Measurements from ENCODE around the gene PPP1R17.

DNA sequence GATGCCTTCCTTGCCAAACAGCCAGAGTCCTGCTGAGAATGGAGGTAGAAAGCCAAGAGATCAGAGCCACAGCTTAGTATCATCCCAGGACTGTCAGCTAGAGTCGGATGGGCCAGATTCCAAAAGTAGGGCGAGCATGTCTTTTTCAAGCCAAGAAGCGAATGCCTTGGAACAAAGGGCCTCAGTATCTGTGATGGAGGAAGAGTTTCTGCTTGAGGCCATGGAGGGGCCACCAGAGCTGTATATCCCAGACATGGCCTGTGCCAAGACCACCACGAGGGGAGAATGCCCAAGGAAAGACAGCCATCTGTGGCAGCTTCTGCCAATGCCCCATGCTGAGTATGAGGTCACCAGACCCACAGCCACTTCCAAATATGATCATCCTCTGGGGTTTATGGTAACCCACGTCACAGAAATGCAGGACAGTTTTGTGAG, 44.3 kb upstream of the PPP1R17 start:
- TF ChIP-seq, protein P1, sequence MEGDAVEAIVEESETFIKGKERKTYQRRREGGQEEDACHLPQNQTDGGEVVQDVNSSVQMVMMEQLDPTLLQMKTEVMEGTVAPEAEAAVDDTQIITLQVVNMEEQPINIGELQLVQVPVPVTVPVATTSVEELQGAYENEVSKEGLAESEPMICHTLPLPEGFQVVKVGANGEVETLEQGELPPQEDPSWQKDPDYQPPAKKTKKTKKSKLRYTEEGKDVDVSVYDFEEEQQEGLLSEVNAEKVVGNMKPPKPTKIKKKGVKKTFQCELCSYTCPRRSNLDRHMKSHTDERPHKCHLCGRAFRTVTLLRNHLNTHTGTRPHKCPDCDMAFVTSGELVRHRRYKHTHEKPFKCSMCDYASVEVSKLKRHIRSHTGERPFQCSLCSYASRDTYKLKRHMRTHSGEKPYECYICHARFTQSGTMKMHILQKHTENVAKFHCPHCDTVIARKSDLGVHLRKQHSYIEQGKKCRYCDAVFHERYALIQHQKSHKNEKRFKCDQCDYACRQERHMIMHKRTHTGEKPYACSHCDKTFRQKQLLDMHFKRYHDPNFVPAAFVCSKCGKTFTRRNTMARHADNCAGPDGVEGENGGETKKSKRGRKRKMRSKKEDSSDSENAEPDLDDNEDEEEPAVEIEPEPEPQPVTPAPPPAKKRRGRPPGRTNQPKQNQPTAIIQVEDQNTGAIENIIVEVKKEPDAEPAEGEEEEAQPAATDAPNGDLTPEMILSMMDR (IDR thresholded peaks at IDR 0.05; ENCODE audit: poor library complexity, severe bottlenecking) = no peak
- TF ChIP-seq EZH2 (IDR thresholded peaks at IDR 0.05; ENCODE audit: borderline replicate concordance, insufficient read depth, low read length, poor library complexity, severe bottlenecking) (no peak), TAF1 (IDR thresholded peaks at IDR 0.05; ENCODE audit: low read depth) (no peak), POLR2AphosphoS5 (IDR thresholded peaks at IDR 0.05) (no peak), RAD21 (conservative IDR thresholded peaks at IDR 0.05) (no peak), EP300 (conservative IDR thresholded peaks at IDR 0.05; ENCODE audit: poor library complexity, severe bottlenecking) (no peak)
- TF ChIP-seq, protein P2, sequence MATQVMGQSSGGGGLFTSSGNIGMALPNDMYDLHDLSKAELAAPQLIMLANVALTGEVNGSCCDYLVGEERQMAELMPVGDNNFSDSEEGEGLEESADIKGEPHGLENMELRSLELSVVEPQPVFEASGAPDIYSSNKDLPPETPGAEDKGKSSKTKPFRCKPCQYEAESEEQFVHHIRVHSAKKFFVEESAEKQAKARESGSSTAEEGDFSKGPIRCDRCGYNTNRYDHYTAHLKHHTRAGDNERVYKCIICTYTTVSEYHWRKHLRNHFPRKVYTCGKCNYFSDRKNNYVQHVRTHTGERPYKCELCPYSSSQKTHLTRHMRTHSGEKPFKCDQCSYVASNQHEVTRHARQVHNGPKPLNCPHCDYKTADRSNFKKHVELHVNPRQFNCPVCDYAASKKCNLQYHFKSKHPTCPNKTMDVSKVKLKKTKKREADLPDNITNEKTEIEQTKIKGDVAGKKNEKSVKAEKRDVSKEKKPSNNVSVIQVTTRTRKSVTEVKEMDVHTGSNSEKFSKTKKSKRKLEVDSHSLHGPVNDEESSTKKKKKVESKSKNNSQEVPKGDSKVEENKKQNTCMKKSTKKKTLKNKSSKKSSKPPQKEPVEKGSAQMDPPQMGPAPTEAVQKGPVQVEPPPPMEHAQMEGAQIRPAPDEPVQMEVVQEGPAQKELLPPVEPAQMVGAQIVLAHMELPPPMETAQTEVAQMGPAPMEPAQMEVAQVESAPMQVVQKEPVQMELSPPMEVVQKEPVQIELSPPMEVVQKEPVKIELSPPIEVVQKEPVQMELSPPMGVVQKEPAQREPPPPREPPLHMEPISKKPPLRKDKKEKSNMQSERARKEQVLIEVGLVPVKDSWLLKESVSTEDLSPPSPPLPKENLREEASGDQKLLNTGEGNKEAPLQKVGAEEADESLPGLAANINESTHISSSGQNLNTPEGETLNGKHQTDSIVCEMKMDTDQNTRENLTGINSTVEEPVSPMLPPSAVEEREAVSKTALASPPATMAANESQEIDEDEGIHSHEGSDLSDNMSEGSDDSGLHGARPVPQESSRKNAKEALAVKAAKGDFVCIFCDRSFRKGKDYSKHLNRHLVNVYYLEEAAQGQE (IDR thresholded peaks at IDR 0.05; ENCODE audit: borderline replicate concordance) = no peak

Measured in neural cell (in vitro differentiated cells).